ENCODE measurements around the gene UBE3C.

GRCh38 chr7:157295338-157295737 lies 156.6 kb downstream of the UBE3C start:
- TF ChIP-seq GATA3 (IDR thresholded peaks at IDR 0.05; ENCODE audit: low read depth, low read length), result no peak
- TF ChIP-seq GATA2 (IDR thresholded peaks at IDR 0.05; ENCODE audit: low read depth, low read length), result no peak
